HUES6 (cell line): ENCODE data around the gene SIRPA.

Experiments used
- H3K27ac ChIP-seq: 2 replicates; pipeline ENCODE4 v1.7.0; 2013; ENCODE audit warnings: low read depth, mild to moderate bottlenecking, low read length, inconsistent platforms
- H3K27me3 ChIP-seq: 2 replicates; pipeline ENCODE4 v1.6.1; 2013; ENCODE audit warnings: low read length; ENCODE audit not compliant: control insufficient read depth, insufficient read depth
- H3K36me3 ChIP-seq: 2 replicates; pipeline ENCODE4 v1.6.1; 2013; ENCODE audit warnings: low read length; ENCODE audit not compliant: control insufficient read depth, insufficient read depth
- H3K4me1 ChIP-seq: 2 replicates; pipeline ENCODE4 v1.6.1; 2013; ENCODE audit warnings: low read length; ENCODE audit not compliant: control insufficient read depth, insufficient read depth
- H3K4me3 ChIP-seq: 2 replicates; pipeline ENCODE4 v1.5.1; 2013; ENCODE audit warnings: low read depth, low read length
- H3K9ac ChIP-seq: one replicate; pipeline ENCODE4 v1.6.1; 2013; ENCODE audit warnings: mild to moderate bottlenecking, low read length
- H3K9me3 ChIP-seq: 2 replicates; pipeline ENCODE4 v1.6.1; 2013; ENCODE audit warnings: low read depth, low read length; ENCODE audit not compliant: control insufficient read depth, insufficient read depth

The SIRPA gene

GRCh38 chr20:1968964-1969363 lies 73.8 kb downstream of the SIRPA start:
- H3K9ac ChIP-seq, result no peak overlapping the region
- H3K27me3 ChIP-seq, result 0 out of 2 replicates have a peak, but pooled peaks cover 6% of the 10 kb centered on the region
- no peaks in the 10 kb centered on the region for H3K36me3 ChIP-seq
- no peak overlapping the region for H3K4me3 ChIP-seq
- no peak overlapping the region for H3K27ac ChIP-seq
- peaks cover 19% of the 10 kb centered on the region for H3K4me1 ChIP-seq
- no peaks in the 10 kb centered on the region for H3K9me3 ChIP-seq

DNA sequence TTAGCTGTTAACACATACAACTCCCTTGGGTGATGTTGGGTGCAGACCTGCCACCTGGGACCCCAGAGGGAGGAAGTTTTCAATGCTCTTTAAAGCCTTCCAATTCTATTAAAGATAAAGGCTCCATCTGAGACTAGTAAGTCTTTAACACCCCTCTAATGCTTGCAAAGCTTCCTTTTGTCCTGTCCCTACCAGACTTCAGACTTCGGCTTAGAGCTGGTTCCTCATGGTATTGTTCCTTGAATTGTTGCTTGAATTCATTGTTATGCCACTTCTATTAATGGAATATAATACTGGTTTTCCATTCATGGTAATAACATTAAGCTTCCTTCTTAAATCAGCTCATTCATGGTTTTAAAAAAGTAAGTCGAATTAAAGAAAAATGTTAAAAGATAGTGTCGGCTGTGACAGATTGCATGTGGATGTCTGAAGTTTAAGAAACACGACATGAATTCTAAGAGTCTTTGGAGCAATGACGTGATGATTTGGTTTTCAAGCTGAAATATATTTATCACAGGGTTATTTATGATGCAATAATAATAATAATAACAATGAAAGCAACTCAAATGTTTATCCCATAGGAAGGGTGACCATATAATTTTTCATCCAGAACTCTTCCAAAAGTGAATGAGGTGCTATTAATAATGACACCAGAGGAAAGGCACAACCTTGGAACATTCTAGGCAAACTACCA lies 76.8 kb downstream of the SIRPA start:
- Histone ChIP-seq H3K27me3 (peaks cover 2% of the 10 kb centered on the region), H3K27ac (no peak overlapping the region), H3K4me3 (no peak overlapping the region), H3K4me1 (no peaks in the 10 kb centered on the region), H3K9me3 (no peaks in the 10 kb centered on the region), H3K36me3 (no peaks in the 10 kb centered on the region), H3K9ac (no peak overlapping the region)

DNA sequence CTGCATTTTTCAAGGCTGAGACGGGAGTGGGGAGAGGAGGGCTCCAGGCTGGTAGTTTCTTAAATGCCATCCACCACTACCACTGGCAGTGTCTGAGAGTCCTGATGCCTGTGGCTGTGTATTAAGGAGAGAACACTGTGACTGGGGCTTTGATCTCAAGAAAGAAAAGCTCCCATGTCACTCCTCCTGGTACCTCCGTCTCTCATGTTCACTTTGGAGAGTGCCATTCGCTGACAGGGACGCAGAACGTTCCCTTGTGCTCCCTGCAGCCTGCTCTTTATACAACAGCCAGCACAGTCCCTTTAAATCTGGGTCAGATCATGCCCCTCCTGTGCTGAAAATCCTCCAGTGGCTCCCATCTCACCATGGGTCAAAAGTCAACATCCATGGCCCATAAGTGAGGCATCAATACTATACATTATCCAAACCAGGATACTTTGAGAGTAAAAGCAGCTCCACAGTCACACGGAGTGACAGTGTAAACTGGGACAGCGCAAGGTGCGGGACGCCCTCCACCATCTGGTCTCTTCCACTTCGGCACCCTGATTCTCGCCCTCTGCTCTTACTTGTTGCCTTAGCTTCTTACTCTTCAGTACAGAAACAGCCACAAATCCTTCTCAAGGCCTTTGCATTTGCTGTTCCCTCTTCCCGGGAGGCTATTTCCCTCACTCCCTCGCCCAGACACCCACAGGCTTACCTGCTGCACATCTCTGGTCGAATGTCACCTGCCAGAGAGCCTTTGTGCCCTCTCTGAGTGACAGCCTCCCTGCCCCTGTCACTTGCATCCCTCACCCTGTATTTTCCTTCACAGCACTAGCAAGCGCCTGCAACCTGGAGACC lies 78.6 kb downstream of the SIRPA start:
- H3K36me3 ChIP-seq, result no peaks in the 10 kb centered on the region
- H3K9ac ChIP-seq, result no peak overlapping the region
- H3K4me1 ChIP-seq, result no peaks in the 10 kb centered on the region
- no peak overlapping the region for H3K4me3 ChIP-seq
- no peak overlapping the region for H3K27ac ChIP-seq
- peaks cover 20% of the 10 kb centered on the region for H3K27me3 ChIP-seq
- no peaks in the 10 kb centered on the region for H3K9me3 ChIP-seq

GRCh38 chr20:1975291-1975690 lies 80.1 kb downstream of the SIRPA start:
- H3K27ac ChIP-seq, result no peak overlapping the region
- no peaks in the 10 kb centered on the region for H3K36me3 ChIP-seq
- H3K4me1 ChIP-seq, result no peaks in the 10 kb centered on the region
- peaks cover 32% of the 10 kb centered on the region for H3K27me3 ChIP-seq
- H3K9me3 ChIP-seq, result no peaks in the 10 kb centered on the region
- H3K9ac ChIP-seq, result no peak overlapping the region
- H3K4me3 ChIP-seq, result no peak overlapping the region

DNA sequence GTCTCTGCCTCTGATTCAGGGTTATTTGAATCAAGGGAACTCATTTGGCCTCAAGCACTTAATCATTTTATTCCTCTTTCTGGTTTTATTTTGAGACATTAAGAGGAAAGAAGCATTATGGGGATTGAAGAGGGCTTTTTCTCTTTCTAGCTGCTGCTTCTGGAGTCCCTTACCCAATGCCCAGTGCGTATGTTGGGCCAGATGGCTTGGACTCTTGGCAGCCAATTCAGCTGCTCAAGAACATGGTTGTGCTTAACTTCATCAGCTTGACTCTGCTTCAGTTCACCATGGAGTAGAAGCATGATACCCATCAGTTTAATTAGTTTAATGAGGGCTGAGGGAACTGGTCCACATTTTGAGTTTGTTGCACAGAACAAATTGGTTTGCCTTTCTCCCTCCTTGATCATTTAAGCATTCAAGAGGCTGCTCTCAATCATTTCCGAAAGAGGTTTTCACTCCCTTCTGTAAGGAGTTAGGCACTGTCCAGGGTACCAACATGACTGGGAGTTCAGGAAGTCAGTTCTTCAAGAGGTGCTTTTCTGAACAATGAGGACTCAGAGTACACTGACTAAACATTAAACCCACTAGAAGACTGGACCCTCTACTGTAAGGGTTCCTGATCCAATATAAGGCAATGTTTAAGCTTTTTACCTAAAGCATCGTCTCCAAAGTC lies 84.0 kb downstream of the SIRPA start:
- peaks cover 38% of the 10 kb centered on the region for H3K27me3 ChIP-seq
- no peaks in the 10 kb centered on the region for H3K36me3 ChIP-seq
- no peaks in the 10 kb centered on the region for H3K9me3 ChIP-seq
- no peak overlapping the region for H3K27ac ChIP-seq
- H3K4me3 ChIP-seq, result no peak overlapping the region
- H3K9ac ChIP-seq, result no peak overlapping the region
- H3K4me1 ChIP-seq, result no peaks in the 10 kb centered on the region

DNA sequence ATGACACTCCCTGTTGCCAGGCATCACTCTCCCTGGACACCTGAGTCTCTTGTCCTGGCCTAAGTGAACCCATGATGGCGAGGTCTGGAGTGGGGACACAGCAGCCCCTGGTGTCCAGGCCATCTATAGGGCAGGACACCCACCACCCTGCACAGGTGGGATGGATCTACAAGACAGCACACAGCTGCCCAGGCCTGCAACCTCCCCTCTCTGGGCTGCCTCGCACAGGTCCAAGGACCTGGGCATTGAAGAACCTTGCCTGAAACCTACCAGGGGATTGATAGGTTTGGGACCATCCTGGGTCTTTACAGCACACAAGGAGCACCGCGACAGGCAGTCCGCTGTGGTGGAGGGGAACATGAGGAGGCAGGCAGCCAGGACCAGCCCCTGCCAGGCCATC lies 87.5 kb downstream of the SIRPA start:
- Histone ChIP-seq H3K9ac (no peak overlapping the region), H3K4me1 (no peaks in the 10 kb centered on the region), H3K36me3 (no peaks in the 10 kb centered on the region), H3K27ac (no peak overlapping the region), H3K4me3 (no peak overlapping the region), H3K9me3 (no peaks in the 10 kb centered on the region), H3K27me3 (peaks cover 30% of the 10 kb centered on the region)

- Histone ChIP-seq H3K27ac (no peak overlapping the region), H3K9ac (no peak overlapping the region), H3K27me3 (peaks cover 24% of the 10 kb centered on the region), H3K36me3 (no peaks in the 10 kb centered on the region), H3K9me3 (no peaks in the 10 kb centered on the region), H3K4me1 (no peaks in the 10 kb centered on the region), H3K4me3 (no peak overlapping the region)
Measured at GRCh38 chr20:1983301-1983700, 88.1 kb downstream of the SIRPA start.

DNA sequence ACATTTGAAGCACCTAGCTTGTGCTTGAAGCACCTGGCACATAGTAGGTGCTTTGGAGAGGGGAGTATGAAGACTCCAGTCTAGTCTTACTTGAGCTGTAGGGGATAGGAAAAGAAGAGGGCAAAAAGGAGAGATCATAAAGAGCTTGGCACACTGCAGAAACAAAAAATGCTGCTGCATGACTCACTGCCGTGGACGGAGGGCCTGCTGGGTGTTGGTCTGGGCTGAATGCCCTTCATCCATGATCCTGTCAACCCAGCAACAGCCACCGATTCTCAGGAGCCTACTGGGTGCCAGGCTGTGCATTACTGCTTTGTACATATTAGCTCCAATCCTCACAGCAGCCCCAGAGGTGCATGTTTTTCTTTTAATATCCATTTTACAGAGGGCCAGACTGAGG lies 92.6 kb downstream of the SIRPA start:
- H3K4me1 ChIP-seq, result peaks cover 4% of the 10 kb centered on the region; the same call in 1 of the 2 replicates
- H3K9ac ChIP-seq, result no peak overlapping the region
- H3K27ac ChIP-seq, result no peak overlapping the region
- no peaks in the 10 kb centered on the region for H3K27me3 ChIP-seq
- H3K36me3 ChIP-seq, result no peaks in the 10 kb centered on the region
- H3K9me3 ChIP-seq, result no peaks in the 10 kb centered on the region
- H3K4me3 ChIP-seq, result no peak overlapping the region
